ENCODE data around the gene RAB4B.

GRCh38 chr19:40736661-40737060 lies 41.4 kb upstream of the RAB4B start:
- TF ChIP-seq REST (IDR thresholded peaks at IDR 0.05; ENCODE audit: insufficient read depth in 1 of 2, low read depth in 2 of 2, low read length in 2 of 2) = no peak
- no peak for TF ChIP-seq POLR2AphosphoS5 (IDR thresholded peaks at IDR 0.05; ENCODE audit: low read depth, low read length)
- TF ChIP-seq TAF1 (IDR thresholded peaks at IDR 0.05; ENCODE audit: borderline replicate concordance, insufficient read depth, low read length) = no peak
- no peak for TF ChIP-seq FOXP2 (optimal IDR thresholded peaks at IDR 0.05; ENCODE audit: borderline replicate concordance, extremely low read depth, extremely low read length, insufficient read depth)
- TF ChIP-seq SIN3A (IDR thresholded peaks at IDR 0.05; ENCODE audit: borderline replicate concordance, insufficient read depth, low read length) = no peak
